ENCODE data around the gene SIDT2. TPM values are rescaled to one million over a fixed set of nuclear protein-coding genes. Genes with fewer than 3 reads are reported as not detected.

The SIDT2 gene
- total RNA-seq, 1 experiment from 2014 or later: 47.6 TPM

DNA sequence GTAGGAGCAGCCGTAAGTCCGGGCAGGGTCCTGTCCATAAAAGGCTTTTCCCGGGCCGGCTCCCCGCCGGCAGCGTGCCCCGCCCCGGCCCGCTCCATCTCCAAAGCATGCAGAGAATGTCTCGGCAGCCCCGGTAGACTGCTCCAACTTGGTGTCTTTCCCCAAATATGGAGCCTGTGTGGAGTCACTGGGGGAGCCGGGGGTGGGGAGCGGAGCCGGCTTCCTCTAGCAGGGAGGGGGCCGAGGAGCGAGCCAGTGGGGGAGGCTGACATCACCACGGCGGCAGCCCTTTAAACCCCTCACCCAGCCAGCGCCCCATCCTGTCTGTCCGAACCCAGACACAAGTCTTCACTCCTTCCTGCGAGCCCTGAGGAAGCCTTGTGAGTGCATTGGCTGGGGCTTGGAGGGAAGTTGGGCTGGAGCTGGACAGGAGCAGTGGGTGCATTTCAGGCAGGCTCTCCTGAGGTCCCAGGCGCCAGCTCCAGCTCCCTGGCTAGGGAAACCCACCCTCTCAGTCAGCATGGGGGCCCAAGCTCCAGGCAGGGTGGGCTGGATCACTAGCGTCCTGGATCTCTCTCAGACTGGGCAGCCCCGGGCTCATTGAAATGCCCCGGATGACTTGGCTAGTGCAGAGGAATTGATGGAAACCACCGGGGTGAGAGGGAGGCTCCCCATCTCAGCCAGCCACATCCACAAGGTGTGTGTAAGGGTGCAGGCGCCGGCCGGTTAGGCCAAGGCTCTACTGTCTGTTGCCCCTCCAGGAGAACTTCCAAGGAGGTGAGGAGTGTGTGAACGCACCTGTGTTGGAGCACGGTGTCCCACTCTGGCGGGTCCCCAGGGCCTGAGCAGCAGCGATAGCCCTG is 20.7 kb downstream of the SIDT2 start, which contains the start of gene TAGLN:
Gene TAGLN (plus strand): TSS at position 318 of the 863 bp plus-strand sequence. CDS start 3,644 bp downstream, outside the sequence.
- DNase-seq (ENCODE audit: low read depth, low spot score) (no peak), ATAC-seq (peak; percentile 43)
- Histone ChIP-seq H3K27me3 (ENCODE audit: control insufficient read depth, insufficient read depth, low read length) (no peaks in the 10 kb centered on the region), H3K36me3 (ENCODE audit: control insufficient read depth, insufficient read depth, low read length) (no peaks in the 10 kb centered on the region), H3K4me3 (ENCODE audit: low read depth in 2 of 2, low read length in 2 of 2) (peak within 1 kb of the TSS in 1 of 2 experiments; percentile 11; a peak in 1 of 4 replicates), H3K9me3 (ENCODE audit: control insufficient read depth, insufficient read depth, low read depth, low read length) (no peaks in the 10 kb centered on the region), H3K27ac (ENCODE audit: low read length) (no peak within 1 kb of the TSS), H3K4me1 (ENCODE audit: control insufficient read depth, insufficient read depth, low read length) (peaks cover 6% of the 10 kb centered on the region)
- intact Hi-C loops (cut with micrococcal nuclease; ENCODE audit: unreplicated experiment): no loop called here
- no peak for TF ChIP-seq POLR2AphosphoS5 (IDR thresholded peaks at IDR 0.05; ENCODE audit: low read depth, low read length)
- no peak for TF ChIP-seq SIN3A (IDR thresholded peaks at IDR 0.05; ENCODE audit: borderline replicate concordance, insufficient read depth, low read depth, low read length)
- TF ChIP-seq, protein P1, sequence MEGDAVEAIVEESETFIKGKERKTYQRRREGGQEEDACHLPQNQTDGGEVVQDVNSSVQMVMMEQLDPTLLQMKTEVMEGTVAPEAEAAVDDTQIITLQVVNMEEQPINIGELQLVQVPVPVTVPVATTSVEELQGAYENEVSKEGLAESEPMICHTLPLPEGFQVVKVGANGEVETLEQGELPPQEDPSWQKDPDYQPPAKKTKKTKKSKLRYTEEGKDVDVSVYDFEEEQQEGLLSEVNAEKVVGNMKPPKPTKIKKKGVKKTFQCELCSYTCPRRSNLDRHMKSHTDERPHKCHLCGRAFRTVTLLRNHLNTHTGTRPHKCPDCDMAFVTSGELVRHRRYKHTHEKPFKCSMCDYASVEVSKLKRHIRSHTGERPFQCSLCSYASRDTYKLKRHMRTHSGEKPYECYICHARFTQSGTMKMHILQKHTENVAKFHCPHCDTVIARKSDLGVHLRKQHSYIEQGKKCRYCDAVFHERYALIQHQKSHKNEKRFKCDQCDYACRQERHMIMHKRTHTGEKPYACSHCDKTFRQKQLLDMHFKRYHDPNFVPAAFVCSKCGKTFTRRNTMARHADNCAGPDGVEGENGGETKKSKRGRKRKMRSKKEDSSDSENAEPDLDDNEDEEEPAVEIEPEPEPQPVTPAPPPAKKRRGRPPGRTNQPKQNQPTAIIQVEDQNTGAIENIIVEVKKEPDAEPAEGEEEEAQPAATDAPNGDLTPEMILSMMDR (IDR thresholded peaks at IDR 0.05): no peak
- TF ChIP-seq TCF7L2 (IDR thresholded peaks at IDR 0.05; ENCODE audit: low read depth, low read length): no peak
- TF ChIP-seq, protein P2, sequence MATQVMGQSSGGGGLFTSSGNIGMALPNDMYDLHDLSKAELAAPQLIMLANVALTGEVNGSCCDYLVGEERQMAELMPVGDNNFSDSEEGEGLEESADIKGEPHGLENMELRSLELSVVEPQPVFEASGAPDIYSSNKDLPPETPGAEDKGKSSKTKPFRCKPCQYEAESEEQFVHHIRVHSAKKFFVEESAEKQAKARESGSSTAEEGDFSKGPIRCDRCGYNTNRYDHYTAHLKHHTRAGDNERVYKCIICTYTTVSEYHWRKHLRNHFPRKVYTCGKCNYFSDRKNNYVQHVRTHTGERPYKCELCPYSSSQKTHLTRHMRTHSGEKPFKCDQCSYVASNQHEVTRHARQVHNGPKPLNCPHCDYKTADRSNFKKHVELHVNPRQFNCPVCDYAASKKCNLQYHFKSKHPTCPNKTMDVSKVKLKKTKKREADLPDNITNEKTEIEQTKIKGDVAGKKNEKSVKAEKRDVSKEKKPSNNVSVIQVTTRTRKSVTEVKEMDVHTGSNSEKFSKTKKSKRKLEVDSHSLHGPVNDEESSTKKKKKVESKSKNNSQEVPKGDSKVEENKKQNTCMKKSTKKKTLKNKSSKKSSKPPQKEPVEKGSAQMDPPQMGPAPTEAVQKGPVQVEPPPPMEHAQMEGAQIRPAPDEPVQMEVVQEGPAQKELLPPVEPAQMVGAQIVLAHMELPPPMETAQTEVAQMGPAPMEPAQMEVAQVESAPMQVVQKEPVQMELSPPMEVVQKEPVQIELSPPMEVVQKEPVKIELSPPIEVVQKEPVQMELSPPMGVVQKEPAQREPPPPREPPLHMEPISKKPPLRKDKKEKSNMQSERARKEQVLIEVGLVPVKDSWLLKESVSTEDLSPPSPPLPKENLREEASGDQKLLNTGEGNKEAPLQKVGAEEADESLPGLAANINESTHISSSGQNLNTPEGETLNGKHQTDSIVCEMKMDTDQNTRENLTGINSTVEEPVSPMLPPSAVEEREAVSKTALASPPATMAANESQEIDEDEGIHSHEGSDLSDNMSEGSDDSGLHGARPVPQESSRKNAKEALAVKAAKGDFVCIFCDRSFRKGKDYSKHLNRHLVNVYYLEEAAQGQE (IDR thresholded peaks at IDR 0.05; ENCODE audit: insufficient read depth in 1 of 2, low read depth in 2 of 2, low read length in 1 of 2): no peak
- in situ Hi-C loops (cut with HindIII; ENCODE audit: low pct_unique_long_range_greater_than_20kb, low sequenced_read_pairs): no loop called here
- ChIA-PET POLR2A (no interaction called here), CTCF (no interaction called here)
- no TSS peak for BruUV-seq (replicated peaks)

DNA sequence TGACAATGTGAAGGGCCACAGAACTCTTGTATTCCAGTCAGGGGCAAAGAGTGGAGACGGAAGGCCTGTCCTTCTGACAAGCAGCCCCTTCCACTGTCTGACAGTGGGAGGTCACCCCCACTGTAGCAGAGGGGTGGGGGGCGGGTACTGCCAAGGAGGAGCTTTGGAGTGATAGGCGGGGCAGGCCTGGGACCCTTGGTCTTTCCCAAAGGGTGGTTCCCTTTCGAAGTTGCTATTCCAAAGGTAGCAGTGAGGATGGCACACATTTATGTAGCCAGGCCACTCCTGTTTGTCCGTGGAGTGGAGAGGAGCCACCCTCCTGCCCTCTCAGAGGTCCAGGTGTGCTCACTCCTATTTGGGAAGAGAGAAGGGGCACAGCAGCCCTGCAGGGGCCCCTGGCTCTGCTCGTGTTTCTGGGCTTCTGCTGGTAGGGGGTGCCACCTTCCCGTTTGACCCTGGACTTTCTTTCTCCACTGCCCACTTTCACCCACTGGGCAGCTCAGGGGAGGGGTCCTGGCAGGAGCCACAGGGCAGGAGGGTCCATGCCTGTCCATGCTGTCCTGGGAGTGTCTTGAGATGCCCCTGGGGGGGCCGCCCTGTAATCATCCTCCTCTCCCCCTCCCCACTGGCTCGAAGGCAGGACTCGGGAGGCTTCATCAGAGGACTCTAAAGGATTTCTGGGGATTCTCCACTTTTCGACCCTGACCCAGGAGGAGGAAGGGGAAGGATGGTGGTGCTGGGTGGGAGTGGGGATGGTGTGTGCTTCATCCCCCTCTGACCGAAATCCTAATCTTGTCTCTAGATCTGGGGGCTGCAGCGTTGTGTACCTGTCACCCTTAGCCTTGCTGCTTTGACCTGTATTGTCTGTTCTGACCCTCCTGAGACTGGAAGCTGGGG is 21.6 kb downstream of the SIDT2 start:
- H3K27ac ChIP-seq (ENCODE audit: low read length): no peak overlapping the region
- ATAC-seq (peak; percentile 6; the same call in 1 of the 2 replicates), DNase-seq (ENCODE audit: low read depth, low spot score) (no peak)
- ChIA-PET CTCF (interaction anchor here (0.5 kb wide), 1 partner anchor 20 kb away, joined by 4 read pairs; no protein-coding TSS in a partner anchor), POLR2A (interaction anchor here (0.7 kb wide), 1 partner anchor 9 kb away, joined by 10 read pairs; no protein-coding TSS in a partner anchor)
- TF ChIP-seq, protein P1 (IDR thresholded peaks at IDR 0.05): no peak
- TF ChIP-seq, protein P2 (IDR thresholded peaks at IDR 0.05; ENCODE audit: insufficient read depth in 1 of 2, low read depth in 2 of 2, low read length in 1 of 2): no peak
- no peak for TF ChIP-seq POLR2AphosphoS5 (IDR thresholded peaks at IDR 0.05; ENCODE audit: low read depth, low read length)
- peak overlapping the region in 1 of 2 experiments; percentile 5; a peak in 1 of 4 replicates for H3K4me3 ChIP-seq (ENCODE audit: low read depth in 2 of 2, low read length in 2 of 2)
- H3K9me3 ChIP-seq (ENCODE audit: control insufficient read depth, insufficient read depth, low read depth, low read length): no peaks in the 10 kb centered on the region
- H3K36me3 ChIP-seq (ENCODE audit: control insufficient read depth, insufficient read depth, low read length): no peaks in the 10 kb centered on the region
- in situ Hi-C loops (cut with HindIII; ENCODE audit: low pct_unique_long_range_greater_than_20kb, low sequenced_read_pairs) (no loop called here), intact Hi-C loops (cut with micrococcal nuclease; ENCODE audit: unreplicated experiment) (no loop called here)
- no peaks in the 10 kb centered on the region for H3K27me3 ChIP-seq (ENCODE audit: control insufficient read depth, insufficient read depth, low read length)
- BruUV-seq (replicated peaks): no TSS peak
- H3K4me1 ChIP-seq (ENCODE audit: control insufficient read depth, insufficient read depth, low read length): peaks cover 6% of the 10 kb centered on the region

Data from Panc1 (cell line).